GM10248 (cell line): Measurements from ENCODE around the gene ATP13A4.

Source experiments
- CTCF ChIA-PET: fragments of 300-600 bp; sonication (Branson Sonifier 250); formaldehyde crosslinking; extraction: SDS; loops from one replicate; lab custom pipeline; 2021; ENCODE audit warnings: antibody characterized with exemption; lab: Yijun Ruan, JAX
- POLR2A ChIA-PET: fragments of 350-650 bp; sonication (Branson Sonifier 250); formaldehyde crosslinking; extraction: SDS; loops from one replicate; lab custom pipeline; 2020; ENCODE audit warnings: antibody characterized with exemption; lab: Yijun Ruan, JAX
- DNase-seq: peaks from one replicate; pipeline ENCODE4 v3.0.0; 2012; ENCODE audit errors: extremely low spot score
- CTCF ChIP-seq: IDR thresholded peaks from 2 replicates; pipeline ENCODE4 v1.5.1; 2012; ENCODE audit warnings: mild to moderate bottlenecking, low read depth; ENCODE audit errors: extremely low read depth, missing control alignments, control extremely low read depth

ATP13A4 gene

GRCh38 chr3:193496658-193497057, 58.0 kb downstream of the ATP13A4 start:
- no peak for DNase-seq
- POLR2A ChIA-PET: no interaction called here
- no peak for TF ChIP-seq CTCF
- CTCF ChIA-PET: interaction anchor here (1.4 kb wide), 1 partner anchor 9 kb away, joined by 3 read pairs; no protein-coding TSS in a partner anchor

- POLR2A ChIA-PET: no interaction called here
- no peak for DNase-seq
Measured at GRCh38 chr3:193491026-193491425, 63.7 kb downstream of the ATP13A4 start.

GRCh38 chr3:193490580-193490979, 64.1 kb downstream of the ATP13A4 start:
- CTCF ChIA-PET: interaction anchor here (1.4 kb wide), 1 partner anchor 14 kb away, joined by 3 read pairs; no protein-coding TSS in a partner anchor
- TF ChIP-seq CTCF: no peak
- no peak for DNase-seq
- POLR2A ChIA-PET: no interaction called here

More at GRCh38 chr3:193491026-193491425, 63.7 kb downstream of the ATP13A4 start:
- no peak for TF ChIP-seq CTCF
- CTCF ChIA-PET: interaction anchor here (1.4 kb wide), 1 partner anchor 14 kb away, joined by 3 read pairs; no protein-coding TSS in a partner anchor

GRCh38 chr3:193489949-193490348, 64.7 kb downstream of the ATP13A4 start:
- DNase-seq: no peak
- ChIA-PET POLR2A (no interaction called here), CTCF (no interaction called here)
- TF ChIP-seq CTCF: no peak

GRCh38 chr3:193488741-193489140, 66.0 kb downstream of the ATP13A4 start:
- ChIA-PET CTCF (no interaction called here), POLR2A (no interaction called here)
- no peak for DNase-seq
- no peak for TF ChIP-seq CTCF

GRCh38 chr3:193483988-193484539, 70.6 kb downstream of the ATP13A4 start:
- CTCF ChIA-PET: no interaction called here
- no peak for TF ChIP-seq CTCF

More at GRCh38 chr3:193483988-193484539, 70.6 kb downstream of the ATP13A4 start:
- POLR2A ChIA-PET: no interaction called here
- no peak for DNase-seq
